GM23338 (cell line): Measurements from ENCODE around the gene IFITM5. TPM values are rescaled to one million over a fixed set of nuclear protein-coding genes. Genes with fewer than 3 reads are reported as not detected.
A peak's percentile ranks its signal among the peaks of the same experiment; 100 is the strongest.

Experiments used
- ATAC-seq: fragments of 200-7000 bp; cut with Tn5 transposase; 3 replicates; pipeline ENCODE4 v1.9.1; 2020
- DNase-seq: peaks from one replicate; pipeline ENCODE4 v3.0.0-alpha.2; 2015; ENCODE audit warnings: low spot score
- H2AFZ ChIP-seq: fragments of 200-600 bp; sonication (generic); 2 replicates; pipeline ENCODE4 v1.8.0; 2016; ENCODE audit warnings: antibody characterized with exemption, mild to moderate bottlenecking, moderate library complexity
- H3F3A ChIP-seq: fragments of 200-600 bp; sonication (generic); replicated peaks from 2 replicates; pipeline ENCODE4 v1.8.0; 2017; ENCODE audit warnings: antibody characterized with exemption, mixed run types, low read depth
- H3K27ac ChIP-seq: fragments of 200-600 bp; sonication (generic); 2 replicates; pipeline ENCODE4 v1.6.1; 2016; ENCODE audit warnings: low read depth
- H3K27me3 ChIP-seq: fragments of 200-600 bp; sonication (generic); 2 replicates; pipeline ENCODE4 v1.8.0; 2016; ENCODE audit warnings: mild to moderate bottlenecking, mixed run types, moderate library complexity; ENCODE audit not compliant: insufficient read depth
- H3K36me3 ChIP-seq: fragments of 200-600 bp; sonication (generic); 2 replicates; pipeline ENCODE4 v1.8.0; 2016; ENCODE audit warnings: mild to moderate bottlenecking; ENCODE audit not compliant: insufficient read depth
- H3K4me1 ChIP-seq: fragments of 200-600 bp; sonication (generic); 2 replicates; pipeline ENCODE4 v1.8.0; 2016; ENCODE audit warnings: mild to moderate bottlenecking, moderate library complexity; ENCODE audit not compliant: insufficient read depth
- H3K4me2 ChIP-seq: fragments of 200-600 bp; sonication (generic); 2 replicates; pipeline ENCODE4 v1.7.1; 2017; ENCODE audit warnings: mixed run types
- H3K4me3 ChIP-seq: fragments of 200-600 bp; sonication (generic); 2 replicates; pipeline ENCODE4 v1.6.1; 2016; ENCODE audit warnings: mixed run types
- H3K79me2 ChIP-seq: fragments of 200-600 bp; sonication (generic); replicated peaks from 2 replicates; pipeline ENCODE4 v1.8.0; 2017; ENCODE audit warnings: mild to moderate bottlenecking; ENCODE audit not compliant: insufficient read depth
- H3K9me2 ChIP-seq: fragments of 200-600 bp; sonication (generic); 2 replicates; pipeline ENCODE4 v1.8.0; 2017; ENCODE audit not compliant: insufficient read depth
- H4K20me1 ChIP-seq: fragments of 200-600 bp; sonication (generic); replicated peaks from 2 replicates; pipeline ENCODE4 v1.8.0; 2017; ENCODE audit warnings: mild to moderate bottlenecking; ENCODE audit not compliant: insufficient read depth
- H3K27ac Mint-ChIP-seq: 2 replicates; pipeline ENCODE4 v1.8.0; 2020; ENCODE audit warnings: inconsistent platforms, mild to moderate bottlenecking, moderate library complexity, mixed read lengths
- H3K27me3 Mint-ChIP-seq: 3 replicates; pipeline ENCODE4 v1.8.0; 2022; ENCODE audit warnings: low read depth, mild to moderate bottlenecking, moderate library complexity, mixed read lengths, inconsistent platforms; ENCODE audit not compliant: insufficient read depth, poor library complexity
- H3K36me3 Mint-ChIP-seq: 3 replicates; pipeline ENCODE4 v1.8.0; 2021; ENCODE audit warnings: low read depth, mild to moderate bottlenecking, inconsistent platforms, moderate library complexity, mixed read lengths
- H3K4me1 Mint-ChIP-seq: 3 replicates; pipeline ENCODE4 v1.8.0; 2020; ENCODE audit warnings: mild to moderate bottlenecking, inconsistent platforms, mixed read lengths
- H3K4me3 Mint-ChIP-seq: 3 replicates; pipeline ENCODE4 v1.8.0; 2021; ENCODE audit warnings: moderate library complexity, mild to moderate bottlenecking, inconsistent platforms, mixed read lengths
- H3K9me3 Mint-ChIP-seq: 3 replicates; pipeline ENCODE4 v1.8.0; 2020; ENCODE audit warnings: moderate library complexity, mild to moderate bottlenecking, inconsistent platforms, mixed read lengths
- CREB1 ChIP-seq: fragments of 250-450 bp; sonication (Bioruptor Pico); IDR thresholded peaks from 2 replicates; pipeline ENCODE4 v1.5.0; 2020; ENCODE audit warnings: low read depth, mild to moderate bottlenecking, moderate library complexity
- EZH2 ChIP-seq: fragments of 200-600 bp; sonication (generic); IDR thresholded peaks from one replicate; pipeline ENCODE4 v1.8.0; 2017; ENCODE audit warnings: antibody characterized with exemption, mild to moderate bottlenecking, low read depth; ENCODE audit not compliant: unreplicated experiment
- EZH2phosphoT487 ChIP-seq: fragments of 200-600 bp; sonication (generic); IDR thresholded peaks from one replicate; pipeline ENCODE4 v1.8.1; 2018; ENCODE audit warnings: antibody characterized with exemption; ENCODE audit not compliant: unreplicated experiment
- JUNB ChIP-seq: IDR thresholded peaks from one replicate; pipeline ENCODE4 v1.6.1; 2016; ENCODE audit warnings: antibody characterized with exemption; ENCODE audit not compliant: unreplicated experiment
- NANOG ChIP-seq: IDR thresholded peaks from 2 replicates; pipeline ENCODE4 v1.6.1; 2016; ENCODE audit warnings: antibody characterized with exemption, borderline replicate concordance
- POLR2AphosphoS5 ChIP-seq: IDR thresholded peaks from 2 replicates; pipeline ENCODE4 v1.6.1; 2016; ENCODE audit warnings: antibody characterized with exemption, low read depth
- STAT1 ChIP-seq: IDR thresholded peaks from one replicate; pipeline ENCODE4 v1.6.1; 2016; ENCODE audit warnings: antibody characterized with exemption; ENCODE audit not compliant: unreplicated experiment
- ZNF114 ChIP-seq: fragments of 250-450 bp; sonication (Bioruptor Pico); IDR thresholded peaks from 2 replicates; pipeline ENCODE4 v1.5.0; 2020; ENCODE audit warnings: mild to moderate bottlenecking, moderate library complexity
- ZNF331 ChIP-seq: fragments of 250-450 bp; sonication (Bioruptor Pico); IDR thresholded peaks from 2 replicates; pipeline ENCODE4 v1.5.0; 2020; ENCODE audit warnings: low read depth, mild to moderate bottlenecking, moderate library complexity
- polyA plus RNA-seq: library from polyadenylated mRNA; unstranded; fragments of >200 nt; fragmentation: Nextera tagmentation; extraction: Ambion mirVana; gene quantifications from 2 replicates; pipeline ENCODE4 v1.2.1, GENCODE V29; 2016
- total RNA-seq: library from RNA; depleted of rRNA; stranded (reverse); fragments of >200 nt; shearing (Covaris generic); gene quantifications from 2 replicates; pipeline ENCODE4 v1.2.3, GENCODE V29; 2014
- TF ChIP-seq, protein P1 (sequence below), 2 experiments: fragments of 200-600 bp in 1 of 2; sonication (generic) in 1 of 2; conservative IDR thresholded peaks; 2 replicates each; pipeline versions ENCODE4 v1.5.1 to v1.6.1; 2016 to 2017; ENCODE audit warnings: antibody characterized with exemption in 2 of 2, low read depth in 2 of 2, mild to moderate bottlenecking in 2 of 2, moderate library complexity in 1 of 2
- TF ChIP-seq, protein P2 (sequence below): fragments of 250-450 bp; sonication (Bioruptor Pico); IDR thresholded peaks from 2 replicates; pipeline ENCODE4 v1.5.0; 2020; ENCODE audit warnings: mild to moderate bottlenecking, moderate library complexity
- TF ChIP-seq, protein P3 (sequence below): IDR thresholded peaks from 2 replicates; pipeline ENCODE4 v1.6.1; 2016; ENCODE audit warnings: antibody characterized with exemption
- TF ChIP-seq, protein P4 (sequence below): IDR thresholded peaks from one replicate; pipeline ENCODE4 v1.6.1; 2018; ENCODE audit warnings: antibody characterized with exemption; ENCODE audit not compliant: unreplicated experiment

IFITM5 gene
- total and polyA plus RNA-seq, 2 experiments from 2014 or later, result not detected

DNA sequence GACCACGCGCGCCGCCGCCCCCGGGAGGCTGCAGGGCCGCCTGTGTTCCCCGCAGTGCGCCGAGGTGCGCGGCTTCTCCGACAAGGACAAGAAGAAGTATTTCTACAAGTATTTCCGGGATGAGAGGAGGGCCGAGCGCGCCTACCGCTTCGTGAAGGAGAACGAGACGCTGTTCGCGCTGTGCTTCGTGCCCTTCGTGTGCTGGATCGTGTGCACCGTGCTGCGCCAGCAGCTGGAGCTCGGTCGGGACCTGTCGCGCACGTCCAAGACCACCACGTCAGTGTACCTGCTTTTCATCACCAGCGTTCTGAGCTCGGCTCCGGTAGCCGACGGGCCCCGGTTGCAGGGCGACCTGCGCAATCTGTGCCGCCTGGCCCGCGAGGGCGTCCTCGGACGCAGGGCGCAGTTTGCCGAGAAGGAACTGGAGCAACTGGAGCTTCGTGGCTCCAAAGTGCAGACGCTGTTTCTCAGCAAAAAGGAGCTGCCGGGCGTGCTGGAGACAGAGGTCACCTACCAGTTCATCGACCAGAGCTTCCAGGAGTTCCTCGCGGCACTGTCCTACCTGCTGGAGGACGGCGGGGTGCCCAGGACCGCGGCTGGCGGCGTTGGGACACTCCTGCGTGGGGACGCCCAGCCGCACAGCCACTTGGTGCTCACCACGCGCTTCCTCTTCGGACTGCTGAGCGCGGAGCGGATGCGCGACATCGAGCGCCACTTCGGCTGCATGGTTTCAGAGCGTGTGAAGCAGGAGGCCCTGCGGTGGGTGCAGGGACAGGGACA is 18.4 kb downstream of the IFITM5 start:
- TF ChIP-seq POLR2AphosphoS5 (no peak), ZNF331 (CRISPR knock-in tag) (no peak), EZH2phosphoT487 (no peak), EZH2 (no peak), STAT1 (no peak), ZNF114 (CRISPR knock-in tag) (no peak), NANOG (no peak), CREB1 (CRISPR knock-in tag) (no peak), JUNB (no peak)
- TF ChIP-seq, protein P1, sequence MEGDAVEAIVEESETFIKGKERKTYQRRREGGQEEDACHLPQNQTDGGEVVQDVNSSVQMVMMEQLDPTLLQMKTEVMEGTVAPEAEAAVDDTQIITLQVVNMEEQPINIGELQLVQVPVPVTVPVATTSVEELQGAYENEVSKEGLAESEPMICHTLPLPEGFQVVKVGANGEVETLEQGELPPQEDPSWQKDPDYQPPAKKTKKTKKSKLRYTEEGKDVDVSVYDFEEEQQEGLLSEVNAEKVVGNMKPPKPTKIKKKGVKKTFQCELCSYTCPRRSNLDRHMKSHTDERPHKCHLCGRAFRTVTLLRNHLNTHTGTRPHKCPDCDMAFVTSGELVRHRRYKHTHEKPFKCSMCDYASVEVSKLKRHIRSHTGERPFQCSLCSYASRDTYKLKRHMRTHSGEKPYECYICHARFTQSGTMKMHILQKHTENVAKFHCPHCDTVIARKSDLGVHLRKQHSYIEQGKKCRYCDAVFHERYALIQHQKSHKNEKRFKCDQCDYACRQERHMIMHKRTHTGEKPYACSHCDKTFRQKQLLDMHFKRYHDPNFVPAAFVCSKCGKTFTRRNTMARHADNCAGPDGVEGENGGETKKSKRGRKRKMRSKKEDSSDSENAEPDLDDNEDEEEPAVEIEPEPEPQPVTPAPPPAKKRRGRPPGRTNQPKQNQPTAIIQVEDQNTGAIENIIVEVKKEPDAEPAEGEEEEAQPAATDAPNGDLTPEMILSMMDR (conservative IDR thresholded peaks at IDR 0.05; ENCODE audit: low read depth in 2 of 2), result no peak
- TF ChIP-seq, protein P2, sequence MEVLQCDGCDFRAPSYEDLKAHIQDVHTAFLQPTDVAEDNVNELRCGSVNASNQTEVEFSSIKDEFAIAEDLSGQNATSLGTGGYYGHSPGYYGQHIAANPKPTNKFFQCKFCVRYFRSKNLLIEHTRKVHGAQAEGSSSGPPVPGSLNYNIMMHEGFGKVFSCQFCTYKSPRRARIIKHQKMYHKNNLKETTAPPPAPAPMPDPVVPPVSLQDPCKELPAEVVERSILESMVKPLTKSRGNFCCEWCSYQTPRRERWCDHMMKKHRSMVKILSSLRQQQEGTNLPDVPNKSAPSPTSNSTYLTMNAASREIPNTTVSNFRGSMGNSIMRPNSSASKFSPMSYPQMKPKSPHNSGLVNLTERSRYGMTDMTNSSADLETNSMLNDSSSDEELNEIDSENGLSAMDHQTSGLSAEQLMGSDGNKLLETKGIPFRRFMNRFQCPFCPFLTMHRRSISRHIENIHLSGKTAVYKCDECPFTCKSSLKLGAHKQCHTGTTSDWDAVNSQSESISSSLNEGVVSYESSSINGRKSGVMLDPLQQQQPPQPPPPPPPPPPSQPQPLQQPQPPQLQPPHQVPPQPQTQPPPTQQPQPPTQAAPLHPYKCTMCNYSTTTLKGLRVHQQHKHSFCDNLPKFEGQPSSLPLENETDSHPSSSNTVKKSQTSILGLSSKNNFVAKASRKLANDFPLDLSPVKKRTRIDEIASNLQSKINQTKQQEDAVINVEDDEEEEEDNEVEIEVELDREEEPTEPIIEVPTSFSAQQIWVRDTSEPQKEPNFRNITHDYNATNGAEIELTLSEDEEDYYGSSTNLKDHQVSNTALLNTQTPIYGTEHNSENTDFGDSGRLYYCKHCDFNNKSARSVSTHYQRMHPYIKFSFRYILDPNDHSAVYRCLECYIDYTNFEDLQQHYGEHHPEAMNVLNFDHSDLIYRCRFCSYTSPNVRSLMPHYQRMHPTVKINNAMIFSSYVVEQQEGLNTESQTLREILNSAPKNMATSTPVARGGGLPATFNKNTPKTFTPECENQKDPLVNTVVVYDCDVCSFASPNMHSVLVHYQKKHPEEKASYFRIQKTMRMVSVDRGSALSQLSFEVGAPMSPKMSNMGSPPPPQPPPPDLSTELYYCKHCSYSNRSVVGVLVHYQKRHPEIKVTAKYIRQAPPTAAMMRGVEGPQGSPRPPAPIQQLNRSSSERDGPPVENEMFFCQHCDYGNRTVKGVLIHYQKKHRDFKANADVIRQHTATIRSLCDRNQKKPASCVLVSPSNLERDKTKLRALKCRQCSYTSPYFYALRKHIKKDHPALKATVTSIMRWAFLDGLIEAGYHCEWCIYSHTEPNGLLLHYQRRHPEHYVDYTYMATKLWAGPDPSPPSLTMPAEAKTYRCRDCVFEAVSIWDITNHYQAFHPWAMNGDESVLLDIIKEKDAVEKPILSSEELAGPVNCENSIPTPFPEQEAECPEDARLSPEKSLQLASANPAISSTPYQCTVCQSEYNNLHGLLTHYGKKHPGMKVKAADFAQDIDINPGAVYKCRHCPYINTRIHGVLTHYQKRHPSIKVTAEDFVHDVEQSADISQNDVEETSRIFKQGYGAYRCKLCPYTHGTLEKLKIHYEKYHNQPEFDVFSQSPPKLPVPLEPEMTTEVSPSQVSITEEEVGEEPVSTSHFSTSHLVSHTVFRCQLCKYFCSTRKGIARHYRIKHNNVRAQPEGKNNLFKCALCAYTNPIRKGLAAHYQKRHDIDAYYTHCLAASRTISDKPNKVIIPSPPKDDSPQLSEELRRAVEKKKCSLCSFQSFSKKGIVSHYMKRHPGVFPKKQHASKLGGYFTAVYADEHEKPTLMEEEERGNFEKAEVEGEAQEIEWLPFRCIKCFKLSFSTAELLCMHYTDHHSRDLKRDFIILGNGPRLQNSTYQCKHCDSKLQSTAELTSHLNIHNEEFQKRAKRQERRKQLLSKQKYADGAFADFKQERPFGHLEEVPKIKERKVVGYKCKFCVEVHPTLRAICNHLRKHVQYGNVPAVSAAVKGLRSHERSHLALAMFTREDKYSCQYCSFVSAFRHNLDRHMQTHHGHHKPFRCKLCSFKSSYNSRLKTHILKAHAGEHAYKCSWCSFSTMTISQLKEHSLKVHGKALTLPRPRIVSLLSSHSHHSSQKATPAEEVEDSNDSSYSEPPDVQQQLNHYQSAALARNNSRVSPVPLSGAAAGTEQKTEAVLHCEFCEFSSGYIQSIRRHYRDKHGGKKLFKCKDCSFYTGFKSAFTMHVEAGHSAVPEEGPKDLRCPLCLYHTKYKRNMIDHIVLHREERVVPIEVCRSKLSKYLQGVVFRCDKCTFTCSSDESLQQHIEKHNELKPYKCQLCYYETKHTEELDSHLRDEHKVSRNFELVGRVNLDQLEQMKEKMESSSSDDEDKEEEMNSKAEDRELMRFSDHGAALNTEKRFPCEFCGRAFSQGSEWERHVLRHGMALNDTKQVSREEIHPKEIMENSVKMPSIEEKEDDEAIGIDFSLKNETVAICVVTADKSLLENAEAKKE (CRISPR knock-in tag), result no peak
- TF ChIP-seq, protein P3, sequence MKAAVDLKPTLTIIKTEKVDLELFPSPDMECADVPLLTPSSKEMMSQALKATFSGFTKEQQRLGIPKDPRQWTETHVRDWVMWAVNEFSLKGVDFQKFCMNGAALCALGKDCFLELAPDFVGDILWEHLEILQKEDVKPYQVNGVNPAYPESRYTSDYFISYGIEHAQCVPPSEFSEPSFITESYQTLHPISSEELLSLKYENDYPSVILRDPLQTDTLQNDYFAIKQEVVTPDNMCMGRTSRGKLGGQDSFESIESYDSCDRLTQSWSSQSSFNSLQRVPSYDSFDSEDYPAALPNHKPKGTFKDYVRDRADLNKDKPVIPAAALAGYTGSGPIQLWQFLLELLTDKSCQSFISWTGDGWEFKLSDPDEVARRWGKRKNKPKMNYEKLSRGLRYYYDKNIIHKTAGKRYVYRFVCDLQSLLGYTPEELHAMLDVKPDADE, result no peak
- TF ChIP-seq, protein P4, sequence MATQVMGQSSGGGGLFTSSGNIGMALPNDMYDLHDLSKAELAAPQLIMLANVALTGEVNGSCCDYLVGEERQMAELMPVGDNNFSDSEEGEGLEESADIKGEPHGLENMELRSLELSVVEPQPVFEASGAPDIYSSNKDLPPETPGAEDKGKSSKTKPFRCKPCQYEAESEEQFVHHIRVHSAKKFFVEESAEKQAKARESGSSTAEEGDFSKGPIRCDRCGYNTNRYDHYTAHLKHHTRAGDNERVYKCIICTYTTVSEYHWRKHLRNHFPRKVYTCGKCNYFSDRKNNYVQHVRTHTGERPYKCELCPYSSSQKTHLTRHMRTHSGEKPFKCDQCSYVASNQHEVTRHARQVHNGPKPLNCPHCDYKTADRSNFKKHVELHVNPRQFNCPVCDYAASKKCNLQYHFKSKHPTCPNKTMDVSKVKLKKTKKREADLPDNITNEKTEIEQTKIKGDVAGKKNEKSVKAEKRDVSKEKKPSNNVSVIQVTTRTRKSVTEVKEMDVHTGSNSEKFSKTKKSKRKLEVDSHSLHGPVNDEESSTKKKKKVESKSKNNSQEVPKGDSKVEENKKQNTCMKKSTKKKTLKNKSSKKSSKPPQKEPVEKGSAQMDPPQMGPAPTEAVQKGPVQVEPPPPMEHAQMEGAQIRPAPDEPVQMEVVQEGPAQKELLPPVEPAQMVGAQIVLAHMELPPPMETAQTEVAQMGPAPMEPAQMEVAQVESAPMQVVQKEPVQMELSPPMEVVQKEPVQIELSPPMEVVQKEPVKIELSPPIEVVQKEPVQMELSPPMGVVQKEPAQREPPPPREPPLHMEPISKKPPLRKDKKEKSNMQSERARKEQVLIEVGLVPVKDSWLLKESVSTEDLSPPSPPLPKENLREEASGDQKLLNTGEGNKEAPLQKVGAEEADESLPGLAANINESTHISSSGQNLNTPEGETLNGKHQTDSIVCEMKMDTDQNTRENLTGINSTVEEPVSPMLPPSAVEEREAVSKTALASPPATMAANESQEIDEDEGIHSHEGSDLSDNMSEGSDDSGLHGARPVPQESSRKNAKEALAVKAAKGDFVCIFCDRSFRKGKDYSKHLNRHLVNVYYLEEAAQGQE, result no peak
- H3K9me2 ChIP-seq, result no peaks in the 10 kb centered on the region
- H3K4me3 Mint-ChIP-seq, result peak overlapping the region; percentile 39; the same call in 1 of the 3 replicates
- ATAC-seq, result no peak; the same call in 2 of the 3 replicates
- no peaks in the 10 kb centered on the region for H3K79me2 ChIP-seq
- no peaks in the 10 kb centered on the region for H3K4me1 ChIP-seq
- peak; percentile 51 for DNase-seq
- H3K9me3 Mint-ChIP-seq, result no peaks in the 10 kb centered on the region
- peaks cover 24% of the 10 kb centered on the region for H3K4me1 Mint-ChIP-seq
- peak overlapping the region; percentile 51 for H3K4me3 ChIP-seq
- peaks cover 54% of the 10 kb centered on the region for H3K27me3 ChIP-seq
- peak overlapping the region; percentile 72 for H2AFZ ChIP-seq
- peaks cover 58% of the 10 kb centered on the region for H3K27me3 Mint-ChIP-seq
- peak overlapping the region; percentile 74; the same call in 1 of the 2 replicates for H3K4me2 ChIP-seq
- H3K27ac Mint-ChIP-seq, result no peak overlapping the region
- H3K36me3 ChIP-seq, result no peaks in the 10 kb centered on the region
- no peaks in the 10 kb centered on the region; the same call in 2 of the 3 replicates for H3K36me3 Mint-ChIP-seq
- H3K27ac ChIP-seq, result no peak overlapping the region
- no peaks in the 10 kb centered on the region; the same call in 1 of the 2 replicates for H3F3A ChIP-seq
- H4K20me1 ChIP-seq, result no peaks in the 10 kb centered on the region
